Non-pigmented ciliary epithelial cell (primary cell): Measurements from ENCODE around the gene HES1.
"Not testable (repeated sequence)": the region's sequence is repeated elsewhere in the genome, so short reads cannot be mapped to it uniquely, and the experiment has no call there.

Experiments used
- DNase-seq: peaks from one replicate; pipeline ENCODE4 v3.0.0-alpha.2; 2010; ENCODE audit warnings: low read depth

HES1 gene

GRCh38 chr3:194141415-194142155, 5.6 kb downstream of the HES1 start:
- no peak for DNase-seq

- no peak for DNase-seq
Observed at GRCh38 chr3:194142156-194142910, 6.4 kb downstream of the HES1 start.

- DNase-seq = no peak
Observed at GRCh38 chr3:194145702-194146101, 9.8 kb downstream of the HES1 start.

- no peak for DNase-seq
Observed at GRCh38 chr3:194147679-194148078, 11.7 kb downstream of the HES1 start.

- DNase-seq = no peak
Observed at GRCh38 chr3:194148383-194148782, 12.4 kb downstream of the HES1 start.

- no peak for DNase-seq
Observed at GRCh38 chr3:194150252-194150934, 14.4 kb downstream of the HES1 start.

- not testable (repeated sequence) for DNase-seq
Observed at GRCh38 chr3:194150935-194151302, 15.0 kb downstream of the HES1 start.

- no peak for DNase-seq
Observed at GRCh38 chr3:194154346-194154745, 18.4 kb downstream of the HES1 start.

- DNase-seq = no peak
Observed at GRCh38 chr3:194156095-194156494, 20.1 kb downstream of the HES1 start.

- DNase-seq = no peak
Observed at GRCh38 chr3:194158942-194159439, 23.0 kb downstream of the HES1 start.

GRCh38 chr3:194160158-194160557, 24.2 kb downstream of the HES1 start:
- no peak for DNase-seq

- no peak for DNase-seq
Observed at GRCh38 chr3:194161131-194162045, 25.4 kb downstream of the HES1 start.

- no peak for DNase-seq
Observed at GRCh38 chr3:194162070-194162678, 26.2 kb downstream of the HES1 start.

- no peak for DNase-seq
Observed at GRCh38 chr3:194162817-194163584, 27.1 kb downstream of the HES1 start.

- no peak for DNase-seq
Observed at GRCh38 chr3:194163697-194164096, 27.7 kb downstream of the HES1 start.

- DNase-seq = no peak
Observed at GRCh38 chr3:194164861-194165260, 28.9 kb downstream of the HES1 start.

- DNase-seq = no peak
Observed at GRCh38 chr3:194165271-194166018, 29.5 kb downstream of the HES1 start.

- DNase-seq = no peak
Observed at GRCh38 chr3:194166682-194167479, 30.9 kb downstream of the HES1 start.
